Stimulated activated CD8-positive, alpha-beta memory T cell treated with anti-CD3 and anti-CD28 coated beads, Interleukin-12 subunit alpha, Interleukin-12 subunit beta, amount 100 ng/mL, for 24 hours (primary cell): Measurements from ENCODE around the gene ADGRG1.
"Not testable (repeated sequence)": the region's sequence is repeated elsewhere in the genome, so short reads cannot be mapped to it uniquely, and the experiment has no call there.

Source experiments
- DNase-seq: peaks from one replicate; pipeline ENCODE4 v3.0.0-alpha.2; 2020; ENCODE audit errors: extremely low read depth

Gene ADGRG1

DNA sequence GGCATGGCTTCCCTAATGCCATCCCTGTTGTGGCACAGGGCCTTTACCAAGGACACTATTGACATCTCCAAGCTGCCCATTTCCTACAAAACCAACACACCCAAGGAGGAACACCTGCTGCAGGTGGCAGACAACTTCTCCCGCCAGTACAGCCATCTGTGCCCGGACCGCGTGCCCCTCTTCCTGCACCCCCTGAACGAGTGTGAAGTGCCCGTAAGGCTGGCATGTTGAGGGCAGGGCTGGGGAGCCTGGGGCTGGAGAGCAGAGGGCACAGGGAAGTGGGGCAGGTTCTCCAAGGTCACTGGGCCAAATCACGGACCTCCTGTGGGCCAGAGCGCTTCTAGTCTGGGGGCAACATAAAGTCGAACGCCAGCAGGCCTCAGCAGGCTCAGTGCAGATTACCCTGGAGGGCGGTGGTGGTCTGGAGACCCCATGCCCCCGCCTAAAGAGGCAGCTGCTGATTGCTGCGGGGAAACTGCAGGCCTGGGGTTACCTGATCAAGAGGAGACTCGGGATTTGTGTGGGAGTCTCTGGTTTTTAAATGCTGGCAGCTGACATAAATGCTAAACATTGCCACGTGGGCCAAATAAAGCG, 70.5 kb downstream of the ADGRG1 start:
- no peak for DNase-seq

- DNase-seq = no peak
These were observed 71.1 kb downstream of the ADGRG1 start for GRCh38 chr16:57699481-57699880.

GRCh38 chr16:57699899-57700298, 71.5 kb downstream of the ADGRG1 start:
- no peak for DNase-seq

- DNase-seq = no peak
These were observed 72.5 kb downstream of the ADGRG1 start for GRCh38 chr16:57700781-57701551.

GRCh38 chr16:57701759-57702371, 73.4 kb downstream of the ADGRG1 start:
- no peak for DNase-seq

DNA sequence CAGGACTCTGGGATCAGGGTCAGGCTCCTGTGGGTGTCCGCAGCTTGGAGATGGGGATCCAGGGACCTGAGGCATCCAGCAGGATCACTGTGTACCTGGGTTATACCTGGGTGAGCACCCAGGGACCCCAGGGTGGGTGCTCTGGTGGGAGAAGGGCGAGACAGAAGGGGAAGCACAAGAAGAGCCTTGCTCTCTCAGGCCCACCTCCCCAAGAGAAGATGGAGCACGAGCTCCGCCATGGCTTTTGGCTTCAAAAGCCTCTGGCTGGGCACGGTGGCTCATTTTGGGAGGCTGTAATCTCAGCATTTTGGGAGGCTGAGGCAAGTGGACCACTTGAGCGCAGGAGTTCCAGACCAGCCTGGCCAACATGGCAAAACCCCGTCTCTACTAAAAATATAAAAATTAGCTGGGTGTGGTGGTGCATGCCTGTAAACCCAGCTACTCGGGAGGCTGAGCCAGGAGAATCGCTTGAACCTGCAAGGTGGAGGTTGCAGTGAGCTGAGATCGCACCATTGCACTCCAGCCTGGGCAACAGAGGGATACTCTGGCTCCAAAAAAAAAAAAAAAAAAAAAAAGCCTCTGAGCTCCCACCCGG, 75.1 kb downstream of the ADGRG1 start:
- no peak for DNase-seq

- no peak for DNase-seq
These were observed 75.8 kb downstream of the ADGRG1 start for GRCh38 chr16:57704011-57704904.

GRCh38 chr16:57704905-57705852, 76.7 kb downstream of the ADGRG1 start:
- DNase-seq = no peak

GRCh38 chr16:57706717-57707116, 78.3 kb downstream of the ADGRG1 start:
- no peak for DNase-seq

DNA sequence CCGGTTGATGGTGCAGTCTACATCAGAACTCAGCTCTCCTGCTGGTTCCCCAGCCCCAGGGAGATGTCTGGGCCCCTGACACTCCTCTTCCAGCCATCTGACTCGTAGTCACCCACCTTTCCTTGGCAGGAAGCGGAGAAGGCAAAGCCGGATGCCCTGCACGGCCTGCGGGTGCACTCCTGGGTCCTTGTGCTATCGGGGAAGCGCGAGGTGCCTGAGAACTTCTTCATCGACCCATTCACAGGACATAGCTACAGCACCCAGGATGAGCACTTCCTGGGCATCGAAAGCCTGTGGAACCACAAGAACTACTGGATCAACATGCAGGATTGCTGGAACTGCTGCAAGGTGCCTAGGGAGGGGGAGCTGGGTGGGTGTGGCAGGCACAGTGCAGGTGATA, 78.9 kb downstream of the ADGRG1 start:
- DNase-seq = no peak

- DNase-seq = no peak
These were observed 79.7 kb downstream of the ADGRG1 start for GRCh38 chr16:57708168-57708567.

DNA sequence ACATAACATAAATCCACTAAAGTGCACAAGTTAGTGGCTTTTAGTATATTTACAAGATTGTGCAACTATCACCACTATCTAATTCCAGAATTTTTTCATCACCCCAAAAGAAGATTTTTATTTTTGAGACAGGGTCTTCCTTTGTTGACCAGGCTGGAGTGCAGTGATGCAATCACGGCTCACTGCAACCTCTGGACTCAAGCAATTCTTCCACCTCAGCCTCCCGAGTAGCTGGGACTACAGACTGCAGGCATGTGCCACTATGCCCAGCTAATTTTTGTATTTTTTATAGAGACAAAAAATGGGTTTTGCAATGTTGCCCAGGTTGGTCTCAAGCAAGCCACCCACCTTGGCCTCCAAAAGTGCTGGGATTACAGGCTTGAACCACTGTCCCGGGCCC, 81.2 kb downstream of the ADGRG1 start:
- DNase-seq = no peak

DNA sequence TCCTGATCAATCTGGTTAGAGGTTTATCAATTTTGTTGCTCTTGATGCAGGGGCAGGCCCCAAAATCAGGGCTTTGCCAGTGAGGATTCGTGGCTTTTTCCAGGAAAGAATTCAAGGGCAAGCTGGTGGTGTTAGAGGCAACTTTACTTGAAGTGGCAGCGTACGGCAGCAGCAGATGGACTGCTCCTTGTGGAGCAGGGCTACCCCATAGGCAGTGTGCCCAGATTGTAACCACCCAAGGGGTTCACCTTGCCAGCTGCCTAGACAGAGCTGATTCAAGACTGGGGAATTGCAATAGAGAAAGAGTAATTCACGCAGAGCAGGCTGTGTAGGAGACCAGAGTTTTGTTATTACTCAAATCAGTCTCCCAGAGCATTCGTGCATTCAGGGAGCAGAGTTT, 82.9 kb downstream of the ADGRG1 start:
- DNase-seq = no peak

DNA sequence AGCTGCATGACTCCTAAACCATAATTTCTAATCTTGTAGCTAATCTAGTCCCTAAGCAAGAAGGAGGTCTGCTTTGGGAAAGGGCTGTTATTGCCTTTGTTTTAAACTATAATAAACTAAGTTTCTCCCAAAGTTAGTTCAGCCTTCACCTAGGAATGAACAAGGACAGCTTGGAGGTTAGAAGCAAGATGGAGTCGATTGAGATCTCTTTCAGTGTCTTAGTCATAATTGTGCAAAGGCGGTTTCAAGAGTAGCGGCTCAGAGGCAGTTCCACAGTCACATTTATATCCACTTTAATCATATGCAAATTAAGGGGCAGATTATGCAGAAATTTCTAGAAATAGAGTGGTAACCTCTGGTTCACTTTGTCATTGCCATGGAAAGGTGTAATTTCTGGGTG, 83.6 kb downstream of the ADGRG1 start:
- no peak for DNase-seq

GRCh38 chr16:57712569-57712968, 84.1 kb downstream of the ADGRG1 start:
- not testable (repeated sequence) for DNase-seq

GRCh38 chr16:57713596-57713995, 85.2 kb downstream of the ADGRG1 start:
- DNase-seq = no peak

DNA sequence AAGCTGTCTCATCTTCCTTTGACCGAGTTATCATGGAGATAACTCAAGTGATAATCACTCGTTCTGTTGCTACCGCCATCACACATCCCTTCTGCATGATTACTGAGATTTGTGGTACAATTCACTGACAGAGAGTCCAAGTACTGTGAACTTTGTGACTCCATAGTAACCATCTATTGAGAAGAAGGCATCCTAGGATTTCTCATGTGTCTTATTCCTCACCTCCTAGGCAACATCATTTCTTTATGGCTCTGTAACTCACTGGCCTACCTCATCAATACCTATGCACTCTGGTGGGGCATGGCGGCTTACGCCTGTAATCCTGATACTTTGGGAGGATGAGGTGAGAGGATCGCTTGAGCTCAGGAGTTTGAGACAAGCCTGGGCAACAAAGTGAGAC, 85.6 kb downstream of the ADGRG1 start:
- DNase-seq = no peak
